Heart left ventricle (tissue), 13 donors: ENCODE data around the gene ACVRL1.

Source experiments
- POLR2A ChIP-seq, 2 donors: fragments of 450-650 bp; IDR thresholded peaks; one replicate each; pipeline ENCODE4 v1.6.1; 2017; ENCODE audit warnings: antibody characterized with exemption in 2 of 2, mild to moderate bottlenecking in 2 of 2, moderate library complexity in 2 of 2
- TF ChIP-seq, protein P1 (sequence below), 12 donors: fragments of 200-600 bp; sonication (generic) in 4 of 12; IDR thresholded peaks; one replicate each; pipeline versions ENCODE4 v1.5.0 to v1.8.0; 2018 to 2022; ENCODE audit warnings: antibody characterized with exemption in 12 of 12, mild to moderate bottlenecking in 5 of 12
- donor health status: ischemic (EF 13 %, LVEDD 7.1; RV severe dilation, severe dysfunction).
- donor health status: DM: no; HTN: yes; CAD: no.
- donor health status: DM: no; HTN: no; CAD: no.
- donor health status: ischemic (EF 25% LVEDD 6.9; RV normal size, moderate dysfunction).
- donor health status: ischemic (EF 25% LVEDD 5.7; RV mildly dilated, moderate dysfunction).
- donor health status: ischemic (EF 35%, LVEDD 5.7; RV mildly dilated, moderate dysfunction).
- donor health status: nonischemic (EF 11% LVEDD 7.7; RV severe dilation, severe dysfunction).
- donor health status: DM: yes; HTN: yes; CAD: no.
- donor health status: PGD.
- donor health status: ischemic (EF 29% LVEDD 5.4; RV normal size, mild dysfunction).
- donor health status: nonischemic (EF 23%, LVEDD 6.1; RV moderate dilation, normal function).

- TF ChIP-seq, protein P1, sequence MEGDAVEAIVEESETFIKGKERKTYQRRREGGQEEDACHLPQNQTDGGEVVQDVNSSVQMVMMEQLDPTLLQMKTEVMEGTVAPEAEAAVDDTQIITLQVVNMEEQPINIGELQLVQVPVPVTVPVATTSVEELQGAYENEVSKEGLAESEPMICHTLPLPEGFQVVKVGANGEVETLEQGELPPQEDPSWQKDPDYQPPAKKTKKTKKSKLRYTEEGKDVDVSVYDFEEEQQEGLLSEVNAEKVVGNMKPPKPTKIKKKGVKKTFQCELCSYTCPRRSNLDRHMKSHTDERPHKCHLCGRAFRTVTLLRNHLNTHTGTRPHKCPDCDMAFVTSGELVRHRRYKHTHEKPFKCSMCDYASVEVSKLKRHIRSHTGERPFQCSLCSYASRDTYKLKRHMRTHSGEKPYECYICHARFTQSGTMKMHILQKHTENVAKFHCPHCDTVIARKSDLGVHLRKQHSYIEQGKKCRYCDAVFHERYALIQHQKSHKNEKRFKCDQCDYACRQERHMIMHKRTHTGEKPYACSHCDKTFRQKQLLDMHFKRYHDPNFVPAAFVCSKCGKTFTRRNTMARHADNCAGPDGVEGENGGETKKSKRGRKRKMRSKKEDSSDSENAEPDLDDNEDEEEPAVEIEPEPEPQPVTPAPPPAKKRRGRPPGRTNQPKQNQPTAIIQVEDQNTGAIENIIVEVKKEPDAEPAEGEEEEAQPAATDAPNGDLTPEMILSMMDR (IDR thresholded peaks at IDR 0.05), result no peak
- no peak for TF ChIP-seq POLR2A (IDR thresholded peaks at IDR 0.05)
These were observed 5.4 kb upstream of the ACVRL1 start for GRCh38 chr12:51901881-51902280.
